ENCODE measurements around the gene AGPS. TPM values are rescaled to one million over a fixed set of nuclear protein-coding genes. Genes with fewer than 3 reads are reported as not detected.
"Not testable (repeated sequence)": the region's sequence is repeated elsewhere in the genome, so short reads cannot be mapped to it uniquely, and the experiment has no call there.

Gene AGPS
- total and polyA plus RNA-seq, 4 donors, result 6.3 to 46.9 (median 18.3) TPM

- H3K4me3 ChIP-seq (ENCODE audit: low read depth in 1 of 3, low read length in 3 of 3); DNase-seq (ENCODE audit: low spot score); H3K9ac ChIP-seq (ENCODE audit: low read depth in 1 of 2, low read length in 2 of 2); H3K27me3 ChIP-seq (ENCODE audit: control insufficient read depth in 4 of 4, insufficient read depth in 4 of 4, low read length in 3 of 4); H3K9me3 ChIP-seq (ENCODE audit: control insufficient read depth in 4 of 4, low read length in 3 of 4); H3K27ac ChIP-seq (ENCODE audit: low read depth in 1 of 2, low read length in 2 of 2); H3K36me3 ChIP-seq (ENCODE audit: control insufficient read depth in 4 of 4, insufficient read depth in 3 of 4, low read depth in 1 of 4, low read length in 3 of 4); H3K4me1 ChIP-seq (ENCODE audit: control insufficient read depth in 4 of 4, insufficient read depth in 4 of 4, low read length in 3 of 4): not testable (repeated sequence)
- 98% methylated on average over 1 of the region's 1 CpG for WGBS
Observed at GRCh38 chr2:177368023-177368422, 24.6 kb upstream of the AGPS start.

GRCh38 chr2:177379354-177379753, 13.2 kb upstream of the AGPS start:
- Histone ChIP-seq H3K27me3 (ENCODE audit: control insufficient read depth in 4 of 4, insufficient read depth in 4 of 4, low read length in 3 of 4) (no peaks in the 10 kb centered on the region), H3K36me3 (ENCODE audit: control insufficient read depth in 4 of 4, insufficient read depth in 3 of 4, low read depth in 1 of 4, low read length in 3 of 4) (no peaks in the 10 kb centered on the region), H3K9me3 (ENCODE audit: control insufficient read depth in 4 of 4, low read length in 3 of 4) (no peaks in the 10 kb centered on the region), H3K4me1 (ENCODE audit: control insufficient read depth in 4 of 4, insufficient read depth in 4 of 4, low read length in 3 of 4) (peaks cover 0 to 3% (median 0%) of the 10 kb centered on the region in 4 donors), H3K4me3 (ENCODE audit: low read depth in 1 of 3, low read length in 3 of 3) (no peak overlapping the region), H3K27ac (ENCODE audit: low read depth in 1 of 2, low read length in 2 of 2) (no peak overlapping the region), H3K9ac (ENCODE audit: low read depth in 1 of 2, low read length in 2 of 2) (no peak overlapping the region)
- no peak for DNase-seq (ENCODE audit: low spot score)
- TF ChIP-seq MAX (IDR thresholded peaks at IDR 0.05) (no peak), HNF4G (IDR thresholded peaks at IDR 0.05) (no peak), NR2F2 (IDR thresholded peaks at IDR 0.05) (no peak), YY1 (IDR thresholded peaks at IDR 0.05) (no peak), FOXA2 (IDR thresholded peaks at IDR 0.05) (no peak), SP1 (IDR thresholded peaks at IDR 0.05) (no peak), JUND (IDR thresholded peaks at IDR 0.05) (no peak), EGR1 (IDR thresholded peaks at IDR 0.05; ENCODE audit: low read depth in 2 of 2) (no peak), FOXA1 (IDR thresholded peaks at IDR 0.05) (no peak), TAF1 (conservative IDR thresholded peaks at IDR 0.05) (no peak), RXRA (IDR thresholded peaks at IDR 0.05) (no peak), GABPA (IDR thresholded peaks at IDR 0.05 in 1 of 2, conservative IDR thresholded peaks at IDR 0.05 in 1 of 2) (no peak), RAD21 (IDR thresholded peaks at IDR 0.05) (no peak), HNF4A (conservative IDR thresholded peaks at IDR 0.05) (no peak), ATF3 (IDR thresholded peaks at IDR 0.05) (no peak)
- TF ChIP-seq, protein P1, sequence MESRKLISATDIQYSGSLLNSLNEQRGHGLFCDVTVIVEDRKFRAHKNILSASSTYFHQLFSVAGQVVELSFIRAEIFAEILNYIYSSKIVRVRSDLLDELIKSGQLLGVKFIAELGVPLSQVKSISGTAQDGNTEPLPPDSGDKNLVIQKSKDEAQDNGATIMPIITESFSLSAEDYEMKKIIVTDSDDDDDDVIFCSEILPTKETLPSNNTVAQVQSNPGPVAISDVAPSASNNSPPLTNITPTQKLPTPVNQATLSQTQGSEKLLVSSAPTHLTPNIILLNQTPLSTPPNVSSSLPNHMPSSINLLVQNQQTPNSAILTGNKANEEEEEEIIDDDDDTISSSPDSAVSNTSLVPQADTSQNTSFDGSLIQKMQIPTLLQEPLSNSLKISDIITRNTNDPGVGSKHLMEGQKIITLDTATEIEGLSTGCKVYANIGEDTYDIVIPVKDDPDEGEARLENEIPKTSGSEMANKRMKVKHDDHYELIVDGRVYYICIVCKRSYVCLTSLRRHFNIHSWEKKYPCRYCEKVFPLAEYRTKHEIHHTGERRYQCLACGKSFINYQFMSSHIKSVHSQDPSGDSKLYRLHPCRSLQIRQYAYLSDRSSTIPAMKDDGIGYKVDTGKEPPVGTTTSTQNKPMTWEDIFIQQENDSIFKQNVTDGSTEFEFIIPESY (IDR thresholded peaks at IDR 0.05), result no peak
- TF ChIP-seq, protein P2, sequence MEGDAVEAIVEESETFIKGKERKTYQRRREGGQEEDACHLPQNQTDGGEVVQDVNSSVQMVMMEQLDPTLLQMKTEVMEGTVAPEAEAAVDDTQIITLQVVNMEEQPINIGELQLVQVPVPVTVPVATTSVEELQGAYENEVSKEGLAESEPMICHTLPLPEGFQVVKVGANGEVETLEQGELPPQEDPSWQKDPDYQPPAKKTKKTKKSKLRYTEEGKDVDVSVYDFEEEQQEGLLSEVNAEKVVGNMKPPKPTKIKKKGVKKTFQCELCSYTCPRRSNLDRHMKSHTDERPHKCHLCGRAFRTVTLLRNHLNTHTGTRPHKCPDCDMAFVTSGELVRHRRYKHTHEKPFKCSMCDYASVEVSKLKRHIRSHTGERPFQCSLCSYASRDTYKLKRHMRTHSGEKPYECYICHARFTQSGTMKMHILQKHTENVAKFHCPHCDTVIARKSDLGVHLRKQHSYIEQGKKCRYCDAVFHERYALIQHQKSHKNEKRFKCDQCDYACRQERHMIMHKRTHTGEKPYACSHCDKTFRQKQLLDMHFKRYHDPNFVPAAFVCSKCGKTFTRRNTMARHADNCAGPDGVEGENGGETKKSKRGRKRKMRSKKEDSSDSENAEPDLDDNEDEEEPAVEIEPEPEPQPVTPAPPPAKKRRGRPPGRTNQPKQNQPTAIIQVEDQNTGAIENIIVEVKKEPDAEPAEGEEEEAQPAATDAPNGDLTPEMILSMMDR (IDR thresholded peaks at IDR 0.05; ENCODE audit: low read depth, low read length, missing input control), result no peak
- WGBS, result 94% methylated on average over 4 of the region's 4 CpGs

DNA sequence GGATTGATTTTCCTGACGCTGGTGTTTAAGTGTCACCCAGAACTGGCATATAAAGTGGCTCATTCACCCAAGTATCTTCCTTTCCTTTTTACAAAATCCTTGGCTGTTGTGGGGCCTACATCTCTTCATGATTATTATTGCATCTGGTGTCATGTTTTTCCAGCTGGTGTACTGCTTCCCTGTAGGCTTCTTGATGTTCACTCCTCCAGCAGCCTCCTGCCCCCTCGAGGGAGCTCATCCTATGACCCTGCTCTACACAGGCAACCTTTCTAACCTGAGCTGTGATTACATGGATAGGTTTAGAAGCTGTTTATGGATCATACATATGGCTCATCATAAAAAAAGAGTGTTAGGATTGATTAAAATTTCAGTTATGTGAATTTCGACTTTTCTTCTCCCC, 12.4 kb upstream of the AGPS start:
- Histone ChIP-seq H3K27ac (ENCODE audit: low read depth in 1 of 2, low read length in 2 of 2) (no peak overlapping the region), H3K27me3 (ENCODE audit: control insufficient read depth in 4 of 4, insufficient read depth in 4 of 4, low read length in 3 of 4) (no peaks in the 10 kb centered on the region), H3K36me3 (ENCODE audit: control insufficient read depth in 4 of 4, insufficient read depth in 3 of 4, low read depth in 1 of 4, low read length in 3 of 4) (no peaks in the 10 kb centered on the region), H3K4me1 (ENCODE audit: control insufficient read depth in 4 of 4, insufficient read depth in 4 of 4, low read length in 3 of 4) (peaks cover 0 to 4% (median 0%) of the 10 kb centered on the region in 4 donors), H3K9me3 (ENCODE audit: control insufficient read depth in 4 of 4, low read length in 3 of 4) (no peaks in the 10 kb centered on the region), H3K9ac (ENCODE audit: low read depth in 1 of 2, low read length in 2 of 2) (no peak overlapping the region), H3K4me3 (ENCODE audit: low read depth in 1 of 3, low read length in 3 of 3) (no peak overlapping the region)
- no peak for DNase-seq (ENCODE audit: low spot score)
- no peak for TF ChIP-seq TAF1 (conservative IDR thresholded peaks at IDR 0.05)
- WGBS, result 97% methylated on average over 3 of the region's 3 CpGs
